HG03460 (cell line): Measurements from ENCODE around the gene CD6.
"Not testable (repeated sequence)": the region's sequence is repeated elsewhere in the genome, so short reads cannot be mapped to it uniquely, and the experiment has no call there.

Experiments
- ATAC-seq: cut with Tn5 transposase; IDR thresholded peaks from one replicate; pipeline ENCODE4 v1.9.1; 2021; ENCODE audit not compliant: unreplicated experiment

Gene CD6

DNA sequence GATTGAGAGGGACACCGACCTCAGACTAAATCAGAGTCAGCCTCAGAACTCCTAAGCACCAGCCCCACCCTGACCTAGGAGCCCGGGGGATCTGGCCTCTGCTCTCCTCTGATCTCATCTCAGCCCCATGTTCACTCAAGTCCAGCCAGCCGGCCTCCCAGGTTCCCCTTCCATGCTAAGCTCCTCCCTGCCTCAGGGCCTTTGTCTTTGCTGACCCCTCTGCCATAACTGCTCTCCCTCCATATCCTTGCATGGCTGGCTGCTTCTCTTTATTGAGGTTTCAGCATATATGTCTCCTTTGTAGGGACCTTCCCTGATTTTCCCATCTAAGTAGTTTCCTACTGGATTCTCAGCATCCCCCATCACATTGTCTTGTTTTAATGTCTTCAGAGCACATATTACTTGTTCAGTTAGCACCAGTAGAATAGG is 18.7 kb upstream of the CD6 start:
- ATAC-seq = no peak

DNA sequence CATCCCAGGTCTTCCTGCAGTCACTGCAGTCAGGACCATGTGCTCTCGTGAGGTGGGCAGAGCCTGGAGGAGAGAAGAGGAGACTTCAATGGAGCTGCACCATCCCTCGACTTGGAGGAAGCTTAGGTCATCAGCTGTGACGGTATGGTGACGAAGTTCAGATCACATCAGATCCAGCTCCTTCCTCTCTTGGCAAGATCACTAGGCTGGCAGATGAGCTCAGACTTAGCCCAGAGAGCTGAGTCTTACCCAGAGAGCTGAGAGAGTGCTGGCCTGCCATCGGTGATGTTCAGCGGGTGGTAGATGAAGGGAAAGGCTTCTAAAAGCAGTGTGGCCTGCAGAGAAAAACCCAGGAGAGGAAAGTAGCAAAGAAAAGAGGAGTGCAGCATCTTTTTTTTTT is 17.7 kb upstream of the CD6 start:
- no peak for ATAC-seq

DNA sequence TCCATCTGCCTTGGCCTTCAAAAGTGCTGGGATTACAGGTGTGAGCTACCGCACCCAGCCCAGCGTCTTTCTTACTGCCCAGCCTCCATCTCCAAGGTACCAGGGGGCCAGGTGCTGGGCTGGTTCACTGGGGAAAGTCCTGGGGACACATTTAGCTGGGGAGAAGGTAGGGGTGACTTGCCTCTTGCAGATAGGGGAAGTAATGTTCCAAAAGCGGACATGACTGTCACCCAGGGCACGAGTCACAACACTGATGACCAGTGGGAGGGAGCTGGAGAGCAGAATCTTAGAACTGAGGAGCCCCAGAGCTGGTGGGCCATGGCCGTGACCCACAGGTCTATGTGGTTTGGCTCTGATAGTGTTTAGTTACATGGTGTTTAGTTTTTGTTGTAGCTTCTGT is 17.1 kb upstream of the CD6 start:
- no peak for ATAC-seq

DNA sequence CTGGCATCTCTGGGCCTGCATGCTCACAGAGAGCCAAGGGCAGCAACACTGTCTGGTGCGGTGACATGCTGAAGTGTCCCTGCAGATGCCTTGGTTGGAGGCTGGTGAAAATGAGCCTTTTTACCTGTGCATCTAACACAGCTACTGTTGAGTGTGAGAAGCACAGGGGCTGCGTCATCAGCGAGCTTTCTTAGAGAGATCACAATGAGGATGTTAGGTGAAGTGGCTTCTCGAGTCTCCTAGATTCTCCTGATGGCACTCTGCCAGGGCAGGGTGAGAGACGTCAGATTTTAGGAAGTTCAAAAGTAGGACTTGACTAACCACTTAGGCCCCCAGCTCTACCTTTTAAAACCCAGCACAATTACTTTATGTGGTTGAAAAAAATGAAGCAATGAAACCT is 15.9 kb upstream of the CD6 start:
- ATAC-seq = no peak

DNA sequence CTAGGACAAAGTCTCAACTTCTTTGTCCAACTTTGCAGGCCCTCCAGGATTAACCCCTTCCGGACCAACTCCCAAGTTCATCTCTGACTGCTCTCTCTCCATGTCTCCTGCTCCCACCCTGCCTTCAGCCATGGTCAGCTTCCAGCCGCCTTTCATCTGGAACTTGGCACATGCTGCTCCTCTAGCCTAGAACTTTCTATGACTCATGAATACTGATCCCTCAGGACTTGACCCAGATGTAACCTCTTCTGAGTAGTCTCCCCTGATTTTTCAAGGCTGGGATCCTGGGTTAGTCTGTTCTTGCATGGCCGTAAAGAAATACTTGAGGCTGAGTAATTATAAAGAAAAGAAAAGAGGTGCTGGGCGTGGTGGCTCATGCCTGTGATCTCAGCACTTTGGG is 14.3 kb upstream of the CD6 start:
- ATAC-seq = no peak

DNA sequence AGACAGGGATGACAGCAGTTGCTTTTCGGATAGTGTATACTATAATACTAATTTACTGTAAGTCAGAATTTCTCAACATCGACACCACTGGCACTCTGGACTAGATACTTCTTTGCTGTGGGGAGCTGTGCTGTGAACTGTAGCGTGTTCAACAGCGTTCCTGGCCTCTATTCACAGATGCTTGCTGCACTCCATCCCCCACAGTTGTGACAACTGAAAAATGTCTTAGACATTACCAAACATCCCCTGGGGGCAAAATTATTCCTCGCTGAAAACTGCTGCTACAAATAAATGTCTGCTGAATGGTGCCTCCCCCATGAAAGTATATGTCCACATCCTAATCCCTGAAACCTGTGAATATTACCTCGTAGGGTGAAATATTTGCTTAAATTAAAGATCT is 12.0 kb upstream of the CD6 start:
- ATAC-seq = no peak

DNA sequence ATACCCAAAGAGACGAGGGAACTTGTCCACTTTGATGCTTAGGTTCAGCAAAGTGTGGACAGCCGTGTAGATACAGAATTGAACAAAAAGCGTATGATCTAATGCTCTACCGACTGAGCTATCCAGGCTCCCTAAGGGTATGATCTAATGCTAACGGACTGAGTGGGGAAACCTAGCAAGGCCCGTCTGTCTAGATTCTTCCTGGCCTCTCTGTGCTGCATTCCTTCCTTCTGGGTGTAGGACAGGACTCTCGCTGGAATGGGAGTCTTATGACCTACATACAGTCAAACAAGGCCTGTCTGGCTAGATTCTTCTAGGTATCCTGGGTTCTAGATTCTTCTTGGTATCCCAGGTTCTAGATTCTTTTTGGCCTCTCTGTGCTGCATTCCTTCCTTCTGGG is 11.1 kb upstream of the CD6 start:
- no peak for ATAC-seq

DNA sequence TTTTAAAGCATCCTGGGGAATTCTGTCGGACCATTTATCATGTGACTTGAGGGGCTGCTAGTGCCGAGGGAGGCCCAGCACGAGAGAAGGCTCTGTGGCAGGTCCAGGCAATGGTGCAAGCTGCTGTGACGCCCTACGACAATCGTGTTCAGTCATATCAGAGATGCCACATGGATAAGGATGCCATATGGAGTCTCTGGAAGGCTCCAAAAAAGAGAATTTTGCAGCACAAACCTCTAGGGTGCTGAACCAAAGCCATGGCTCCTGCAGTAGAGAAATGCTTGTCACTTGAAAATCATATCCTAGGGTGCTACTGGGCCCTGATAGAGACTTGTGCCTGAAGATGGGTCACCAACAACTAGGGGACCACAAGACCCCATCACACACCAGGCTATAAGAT is 6.7 kb upstream of the CD6 start:
- ATAC-seq = no peak

DNA sequence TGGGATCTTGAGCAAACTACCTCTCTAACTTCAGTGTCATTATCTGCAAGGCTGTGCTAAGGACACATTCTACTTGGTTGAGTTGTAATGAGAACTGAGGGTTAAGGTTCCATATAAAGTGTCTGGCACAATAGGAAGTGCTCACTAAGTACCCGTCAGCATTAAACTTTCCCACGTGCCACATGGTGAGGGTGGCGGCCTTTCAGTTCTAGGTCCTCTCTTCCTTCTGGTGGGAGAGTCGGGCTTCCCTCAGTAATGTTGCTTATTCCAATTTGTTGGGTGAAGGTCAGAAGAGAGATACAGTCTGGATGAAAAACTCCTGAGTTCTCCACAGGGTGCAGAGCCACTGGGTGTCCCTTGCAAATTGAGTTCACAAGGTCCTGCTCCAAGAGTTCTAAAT is 4.6 kb upstream of the CD6 start:
- ATAC-seq = no peak

DNA sequence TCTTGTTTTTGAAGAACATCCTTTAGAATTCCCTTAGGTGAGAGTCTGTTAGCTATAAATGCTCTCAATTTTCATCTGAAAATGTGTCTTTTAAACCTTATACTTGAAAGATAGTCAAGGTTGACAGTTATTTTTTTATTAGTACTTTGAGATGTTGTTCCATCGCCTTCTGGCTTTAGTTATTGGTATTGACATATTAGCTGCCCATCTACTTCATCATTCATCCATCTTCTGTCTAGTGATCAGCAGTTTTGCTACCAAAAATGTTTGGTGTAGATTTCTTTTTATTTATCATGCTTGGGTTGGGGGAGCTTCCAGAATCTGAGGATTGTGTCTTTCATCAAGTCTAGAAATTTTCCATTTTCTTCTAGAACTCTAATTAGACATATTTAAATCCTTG is 3.3 kb upstream of the CD6 start:
- ATAC-seq = no peak

DNA sequence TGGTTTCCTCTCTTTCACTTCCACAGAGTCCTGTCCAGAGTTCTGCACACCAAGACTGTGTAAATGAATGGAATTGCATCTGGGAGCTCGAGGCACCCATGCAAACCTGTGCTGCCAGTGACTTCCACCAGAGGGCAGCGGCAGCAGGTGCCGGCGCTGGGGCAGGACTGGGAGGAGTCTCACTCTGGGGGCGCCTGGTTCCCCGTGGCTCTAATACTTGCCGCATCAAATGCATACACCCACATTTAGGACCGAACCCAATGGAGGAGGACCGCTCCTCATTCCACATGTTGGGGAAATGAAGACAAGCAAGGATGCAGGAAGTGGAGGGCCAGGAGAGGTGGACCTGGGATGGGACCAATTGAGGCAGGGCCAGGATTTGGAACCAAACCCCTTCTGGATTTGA is 1.1 kb upstream of the CD6 start:
- ATAC-seq = no peak

DNA sequence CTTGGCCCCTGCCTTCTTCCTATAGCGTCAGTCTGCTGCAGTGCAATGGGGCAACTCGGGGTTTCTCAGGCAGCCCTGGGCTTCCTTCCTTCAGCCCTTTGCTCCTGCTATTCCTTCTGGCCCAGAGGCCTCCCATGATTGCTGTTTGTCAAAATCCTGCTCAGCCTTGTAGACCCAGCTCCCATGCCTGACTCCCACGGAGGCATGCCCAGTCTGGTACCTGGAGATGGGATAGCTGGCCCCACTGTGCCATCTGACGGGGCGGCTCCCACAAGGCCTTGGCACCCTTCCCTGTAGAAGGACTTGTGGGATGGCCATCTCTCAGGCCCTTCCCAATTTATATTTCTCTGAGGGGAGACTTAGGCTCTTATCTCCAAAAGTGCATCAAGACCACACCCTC is 590 bp upstream of the CD6 start:
- no peak for ATAC-seq

DNA sequence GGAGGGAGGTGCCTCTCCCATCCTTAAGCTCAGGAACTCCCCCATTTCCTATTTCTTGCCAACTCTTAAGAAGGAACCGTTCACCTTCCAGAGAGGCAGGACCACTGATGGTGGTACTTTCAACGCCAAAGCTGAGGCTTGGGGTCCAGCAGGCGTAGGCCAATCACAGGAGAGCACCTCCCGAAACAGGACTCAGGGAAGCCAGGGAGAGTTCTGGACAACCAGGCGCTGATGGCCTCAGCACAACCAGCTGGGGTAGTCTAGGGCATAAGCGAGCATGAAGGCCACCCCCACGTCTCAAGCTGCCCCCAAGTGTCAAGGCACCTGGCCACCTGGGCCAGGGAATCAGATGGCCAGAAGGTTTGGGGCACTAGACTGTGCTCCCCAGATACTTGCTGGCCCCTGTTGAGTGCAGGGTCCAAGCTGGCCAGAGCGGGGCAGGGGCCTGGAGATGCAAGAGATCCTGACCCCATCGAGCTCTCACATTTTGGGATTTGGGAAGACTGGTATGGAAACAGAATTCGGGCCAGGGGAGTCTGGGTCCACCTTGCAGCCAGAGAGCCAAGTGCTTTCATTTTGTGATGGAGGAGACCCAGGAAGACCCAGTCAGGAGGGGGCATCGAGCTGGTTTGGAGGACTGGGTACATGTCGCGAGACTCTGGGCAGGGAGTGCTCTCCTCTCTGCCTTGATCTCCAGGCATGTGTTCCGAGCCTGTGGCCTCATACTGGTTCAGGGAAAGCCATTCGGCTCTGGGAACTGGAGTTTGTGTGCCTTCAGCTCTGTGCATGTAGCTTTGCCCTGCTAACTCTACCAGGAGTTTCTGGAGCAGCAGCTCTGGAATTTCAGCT is 926 bp downstream of the CD6 start:
- no peak for ATAC-seq

DNA sequence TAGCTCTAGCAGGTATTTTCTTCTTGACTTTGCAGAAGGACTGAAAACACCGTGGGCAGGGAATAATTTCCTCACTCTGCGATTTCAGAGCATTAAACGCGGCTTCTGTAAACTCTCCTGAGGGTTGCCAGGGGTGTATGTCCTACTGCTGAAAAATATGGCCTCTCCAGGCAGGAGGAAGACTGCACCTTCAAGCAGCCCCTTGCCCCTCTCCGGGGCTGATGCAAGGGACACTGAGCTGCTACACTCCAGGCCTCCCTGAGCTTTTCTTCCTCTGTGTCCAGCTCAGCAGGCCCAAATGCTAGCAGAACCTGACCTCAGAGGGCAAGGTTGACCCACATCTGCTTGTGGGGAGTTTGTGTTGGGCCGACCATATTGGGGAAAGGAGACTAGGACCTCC is 2.2 kb downstream of the CD6 start:
- no peak for ATAC-seq

DNA sequence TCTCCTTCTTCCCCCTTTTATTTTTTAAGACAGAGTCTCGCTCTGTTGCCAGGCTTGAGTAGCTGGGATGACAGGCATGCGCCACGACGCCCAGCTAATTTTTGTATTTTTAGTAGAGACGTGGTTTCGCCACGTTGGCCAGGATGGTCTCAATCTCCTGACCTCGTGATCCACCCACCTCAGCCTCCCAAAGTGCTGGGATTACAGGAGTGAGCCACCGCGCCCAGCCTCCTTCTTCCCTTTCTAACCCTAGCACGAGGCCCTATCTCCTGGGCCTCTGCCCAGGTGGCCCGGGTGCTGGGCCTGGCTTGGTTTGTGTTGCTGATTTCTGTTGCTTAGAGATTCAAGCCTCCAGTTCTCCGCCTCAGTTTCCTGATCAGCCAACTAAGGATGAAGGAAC is 2.8 kb downstream of the CD6 start:
- ATAC-seq = not testable (repeated sequence)

DNA sequence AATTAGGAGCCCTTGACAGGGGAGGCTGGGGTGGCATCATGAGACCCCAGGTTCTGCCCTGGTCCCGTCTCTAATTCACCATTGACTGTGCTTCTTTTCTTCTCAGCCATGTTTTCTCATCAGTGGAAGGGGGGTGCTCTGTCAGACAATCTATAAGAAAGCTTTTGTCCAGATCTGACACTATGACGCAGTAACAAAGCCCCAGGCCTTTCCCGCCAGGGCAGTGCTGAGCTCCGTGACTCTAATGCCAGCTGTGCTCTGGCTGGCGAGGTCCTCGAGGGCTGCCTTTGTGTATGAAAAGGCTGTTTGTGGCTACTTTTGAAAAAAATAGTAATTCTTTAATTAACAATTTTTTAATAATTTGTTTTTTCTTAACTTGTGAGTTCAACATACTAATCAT is 3.2 kb downstream of the CD6 start:
- no peak for ATAC-seq

DNA sequence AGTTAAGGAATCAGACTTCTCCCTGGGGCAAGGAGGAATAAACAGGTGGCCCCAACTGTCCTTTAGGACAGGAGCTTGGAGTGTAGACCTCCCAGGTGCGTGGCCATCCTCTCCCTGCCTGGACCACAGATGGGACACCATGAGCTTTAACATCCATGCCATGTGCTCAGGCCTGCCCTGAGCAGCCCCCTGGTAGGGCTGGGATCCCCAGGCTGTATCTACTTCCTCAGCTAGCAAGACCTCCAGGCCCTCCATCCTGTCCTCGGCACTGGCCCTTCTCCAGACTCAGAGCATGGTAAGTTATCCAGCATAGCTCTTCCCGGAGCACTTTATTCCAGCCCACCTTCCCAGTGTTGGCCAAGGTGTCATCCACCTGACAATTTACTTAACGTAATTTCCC is 5.7 kb downstream of the CD6 start:
- ATAC-seq = no peak

DNA sequence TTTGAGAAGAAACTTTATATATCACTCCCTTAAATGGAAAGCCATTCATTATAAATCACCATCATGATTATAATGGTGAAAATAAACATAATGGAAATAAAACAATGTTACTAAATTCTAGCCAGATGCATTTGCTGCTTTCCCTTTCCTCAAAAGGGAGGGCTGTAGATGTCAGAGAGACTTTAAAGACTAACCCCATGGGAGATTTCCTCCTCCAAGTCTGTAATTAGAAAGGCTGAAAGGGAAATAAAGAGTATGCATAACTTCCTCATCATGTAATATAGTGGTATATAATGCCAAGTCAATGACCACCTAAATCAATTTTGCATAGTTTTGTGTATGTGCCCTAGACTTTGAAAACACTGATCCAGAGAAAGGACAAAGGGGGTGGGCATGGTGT is 6.4 kb downstream of the CD6 start:
- ATAC-seq = no peak

DNA sequence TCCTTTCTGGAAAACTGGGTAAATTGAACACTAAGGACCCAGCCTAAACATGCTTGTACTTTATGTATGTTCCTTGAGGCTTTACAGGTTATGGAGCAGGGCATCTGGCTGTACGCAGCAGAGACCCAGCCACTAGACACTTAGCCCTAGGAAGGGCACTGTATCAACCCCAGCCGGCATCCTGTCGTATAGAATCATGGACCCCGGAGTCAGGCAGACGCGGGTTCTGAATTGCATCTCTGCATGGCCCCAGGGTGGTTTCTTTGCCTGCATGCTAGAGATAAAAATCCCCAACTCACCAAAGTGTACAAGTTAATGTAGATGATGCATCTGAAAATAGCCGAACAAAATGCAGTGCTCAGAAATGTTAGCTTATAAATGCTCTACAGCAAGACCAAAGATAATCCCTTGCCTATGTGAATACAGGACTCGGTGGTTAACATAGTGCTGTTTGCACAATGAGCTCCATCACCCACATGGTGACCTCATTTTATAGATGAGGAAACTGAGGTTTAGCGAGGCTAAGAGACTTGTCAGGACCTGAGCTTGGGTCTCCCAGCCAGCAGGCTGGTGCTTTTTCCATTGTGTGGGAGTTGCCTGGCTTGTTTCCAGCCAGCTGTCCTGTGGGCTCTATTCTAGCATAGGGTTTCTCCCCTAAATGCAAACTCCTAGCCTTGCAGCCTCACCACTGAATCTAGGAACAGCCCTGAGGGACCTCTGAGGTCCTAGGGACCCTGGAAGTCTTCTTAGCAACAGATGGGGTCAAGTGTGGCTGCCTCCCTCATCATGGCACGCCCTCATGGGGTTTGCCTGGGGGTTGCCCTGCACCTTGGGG is 7.3 kb downstream of the CD6 start:
- ATAC-seq = no peak

DNA sequence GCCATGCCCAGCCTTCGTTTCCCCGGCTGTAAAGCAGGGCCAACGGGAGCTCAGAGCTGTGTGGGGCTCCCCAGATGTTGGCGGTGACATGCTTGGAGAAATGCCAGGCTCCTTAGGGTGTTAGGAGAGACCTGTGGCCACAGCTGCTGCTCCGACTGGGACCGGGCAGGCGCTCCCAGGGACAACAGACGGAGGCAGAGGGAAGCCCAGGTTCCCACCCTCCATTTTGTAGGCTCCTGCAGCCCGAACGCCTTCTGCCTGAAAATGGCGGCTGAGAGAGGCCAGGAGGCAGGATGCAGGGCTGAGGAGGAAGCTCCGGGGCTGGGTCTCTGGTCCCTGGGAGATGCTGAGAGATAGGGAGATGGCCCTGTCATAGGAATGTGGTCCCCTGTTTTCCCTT is 10.0 kb downstream of the CD6 start:
- ATAC-seq = no peak

DNA sequence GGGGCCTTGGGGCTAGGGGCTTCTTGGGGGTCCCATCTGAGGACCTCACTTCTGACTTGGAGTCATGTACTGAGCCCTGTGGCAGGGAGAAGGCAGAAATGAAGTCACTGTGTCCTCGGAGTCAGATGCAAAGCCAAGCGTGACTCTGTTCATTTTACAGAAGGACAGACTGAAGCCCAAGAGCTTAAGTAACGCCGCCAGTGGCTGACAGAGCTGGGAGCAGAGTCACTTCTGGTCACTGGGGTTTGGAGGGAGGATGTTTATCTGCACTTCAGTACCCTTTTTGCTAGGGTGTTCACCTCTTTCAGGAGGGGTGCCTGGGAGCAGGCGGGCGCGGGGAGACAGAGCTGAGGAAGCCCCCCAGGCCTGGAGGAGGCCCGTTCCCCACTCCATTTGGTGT is 10.7 kb downstream of the CD6 start:
- ATAC-seq = no peak

DNA sequence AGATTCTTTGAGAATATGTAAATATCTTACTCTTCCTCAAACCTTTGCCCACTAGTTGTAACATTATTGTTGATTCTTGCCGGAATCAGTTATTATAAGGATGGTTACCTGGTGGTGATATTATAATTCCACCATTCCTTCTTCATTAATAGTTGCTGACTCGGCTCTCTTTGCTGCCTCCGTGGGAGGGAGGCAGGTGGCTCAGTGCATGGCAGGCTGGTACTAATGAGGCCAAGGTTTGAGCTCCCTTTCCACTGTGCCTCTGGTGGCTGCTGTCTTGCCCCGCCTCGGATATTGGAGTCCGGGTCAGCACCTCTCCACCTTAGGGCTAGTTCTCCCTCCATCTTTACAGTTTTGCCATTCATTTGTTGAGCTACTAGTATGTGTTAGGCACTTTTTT is 12.7 kb downstream of the CD6 start:
- ATAC-seq = no peak
